ENCODE measurements around the gene FRMPD4. TPM values are rescaled to one million over a fixed set of nuclear protein-coding genes. Genes with fewer than 3 reads are reported as not detected.

Gene FRMPD4
- total RNA-seq, 1 experiment from 2014 or later = not detected

- Mint-ChIP-seq H3K4me3 (ENCODE audit: unreplicated experiment) (no peak overlapping the region), H3K27ac (ENCODE audit: unreplicated experiment) (no peak overlapping the region), H3K27me3 (ENCODE audit: insufficient read depth, unreplicated experiment) (peaks cover 2% of the 10 kb centered on the region), H3K36me3 (ENCODE audit: insufficient read depth, unreplicated experiment) (no peaks in the 10 kb centered on the region), H3K9me3 (ENCODE audit: unreplicated experiment) (no peaks in the 10 kb centered on the region), H3K4me1 (ENCODE audit: low read depth, unreplicated experiment) (no peaks in the 10 kb centered on the region)
- intact Hi-C loops (cut with micrococcal nuclease; ENCODE audit: unreplicated experiment) = no loop called here
- H3K36me3 ChIP-seq (ENCODE audit: control insufficient read depth, insufficient read depth, low read length) = no peaks in the 10 kb centered on the region
- H3K4me1 ChIP-seq = no peaks in the 10 kb centered on the region
- H3K4me3 ChIP-seq (ENCODE audit: low read depth, low read length) = no peak overlapping the region
- CTCF ChIA-PET = no interaction called here
- H3K27me3 ChIP-seq (replicated peaks; ENCODE audit: control insufficient read depth, insufficient read depth, low read length) = no peaks in the 10 kb centered on the region
- POLR2A ChIA-PET = no interaction called here
- BruUV-seq (replicated peaks) = no TSS peak
- DNase-seq = no peak
- TF ChIP-seq CTCF (IDR thresholded peaks at IDR 0.05; ENCODE audit: insufficient read depth in 1 of 2, low read depth in 1 of 2, low read length in 1 of 2, severe bottlenecking in 1 of 2, unreplicated experiment in 1 of 2) = no peak
- H3K9me3 ChIP-seq = no peaks in the 10 kb centered on the region
Observed at GRCh38 chrX:12767856-12768255, 629.6 kb downstream of the FRMPD4 start.

- peaks cover 4% of the 10 kb centered on the region for H3K27me3 Mint-ChIP-seq (ENCODE audit: insufficient read depth, unreplicated experiment)
- no peak for TF ChIP-seq CTCF (IDR thresholded peaks at IDR 0.05; ENCODE audit: insufficient read depth in 1 of 2, low read depth in 1 of 2, low read length in 1 of 2, severe bottlenecking in 1 of 2, unreplicated experiment in 1 of 2)
- no peaks in the 10 kb centered on the region for H3K4me1 Mint-ChIP-seq (ENCODE audit: low read depth, unreplicated experiment)
- H3K4me3 Mint-ChIP-seq (ENCODE audit: unreplicated experiment) = no peak overlapping the region
- H3K9me3 ChIP-seq = no peaks in the 10 kb centered on the region
- ChIA-PET POLR2A (no interaction called here), CTCF (no interaction called here)
- H3K36me3 Mint-ChIP-seq (ENCODE audit: insufficient read depth, unreplicated experiment) = no peaks in the 10 kb centered on the region
- H3K36me3 ChIP-seq (ENCODE audit: control insufficient read depth, insufficient read depth, low read length) = no peaks in the 10 kb centered on the region
- no peak overlapping the region for H3K27ac Mint-ChIP-seq (ENCODE audit: unreplicated experiment)
- BruUV-seq (replicated peaks) = no TSS peak
- DNase-seq = no peak
- intact Hi-C loops (cut with micrococcal nuclease; ENCODE audit: unreplicated experiment) = no loop called here
- no peaks in the 10 kb centered on the region for H3K9me3 Mint-ChIP-seq (ENCODE audit: unreplicated experiment)
- no peak overlapping the region for H3K4me3 ChIP-seq (ENCODE audit: low read depth, low read length)
- no peaks in the 10 kb centered on the region for H3K4me1 ChIP-seq
- H3K27me3 ChIP-seq (replicated peaks; ENCODE audit: control insufficient read depth, insufficient read depth, low read length) = no peaks in the 10 kb centered on the region
Observed at GRCh38 chrX:12768491-12768890, 630.2 kb downstream of the FRMPD4 start.

- DNase-seq = peak in 1 of 2 experiments; percentile 3
- intact Hi-C loops (cut with micrococcal nuclease; ENCODE audit: unreplicated experiment) = loop anchor here (1.0 kb wide), 1 partner anchor 61 kb away; no protein-coding TSS in a partner anchor
- no peaks in the 10 kb centered on the region for H3K36me3 ChIP-seq (ENCODE audit: control insufficient read depth, insufficient read depth, low read length)
- no peak overlapping the region for H3K4me3 ChIP-seq (ENCODE audit: low read depth, low read length)
- H3K9me3 ChIP-seq = no peaks in the 10 kb centered on the region
- Mint-ChIP-seq H3K4me3 (ENCODE audit: unreplicated experiment) (no peak overlapping the region), H3K36me3 (ENCODE audit: insufficient read depth, unreplicated experiment) (no peaks in the 10 kb centered on the region), H3K4me1 (ENCODE audit: low read depth, unreplicated experiment) (no peaks in the 10 kb centered on the region), H3K9me3 (ENCODE audit: unreplicated experiment) (no peaks in the 10 kb centered on the region), H3K27ac (ENCODE audit: unreplicated experiment) (no peak overlapping the region), H3K27me3 (ENCODE audit: insufficient read depth, unreplicated experiment) (peaks cover 4% of the 10 kb centered on the region)
- no peaks in the 10 kb centered on the region for H3K4me1 ChIP-seq
- POLR2A ChIA-PET = no interaction called here
- no TSS peak for BruUV-seq (replicated peaks)
- no peaks in the 10 kb centered on the region for H3K27me3 ChIP-seq (replicated peaks; ENCODE audit: control insufficient read depth, insufficient read depth, low read length)
- peak; percentile 30 to 44 for TF ChIP-seq CTCF (IDR thresholded peaks at IDR 0.05; ENCODE audit: insufficient read depth in 1 of 2, low read depth in 1 of 2, low read length in 1 of 2, severe bottlenecking in 1 of 2, unreplicated experiment in 1 of 2)
- CTCF ChIA-PET = interaction anchor here (0.7 to 1.3 kb wide), 3 partner anchors 21 to 204 kb away, joined by 3 read pairs; partner anchors contain the start of gene PRPS2
Observed at GRCh38 chrX:12770440-12770839, 632.2 kb downstream of the FRMPD4 start.
